ENCODE results near the gene CLEC7A. TPM values are rescaled to one million over a fixed set of nuclear protein-coding genes. Genes with fewer than 3 reads are reported as not detected.

The CLEC7A gene
- total RNA-seq, 2 donors from 2014 or later = not detected

DNA sequence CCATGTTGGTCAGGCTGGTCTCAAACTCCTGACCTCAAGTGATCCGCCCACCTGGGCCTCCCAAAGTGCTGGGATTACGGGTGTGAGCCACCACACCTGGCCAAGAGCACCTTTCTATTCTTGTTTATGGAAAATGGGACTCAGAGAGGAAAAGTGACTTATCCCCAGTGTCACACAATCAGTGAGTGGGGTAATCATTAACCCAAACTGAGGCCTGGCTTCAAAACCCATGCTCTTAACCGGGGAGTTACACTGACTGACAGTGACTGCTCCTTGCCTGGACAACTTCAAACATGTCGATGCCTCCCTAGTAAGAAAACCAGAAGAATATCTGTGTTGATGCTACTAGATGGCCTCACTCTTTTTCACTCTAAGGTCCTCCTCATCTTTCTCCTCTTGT lies 7.3 kb downstream of the CLEC7A start:
- Histone ChIP-seq H3K4me1 (ENCODE audit: control insufficient read depth, insufficient read depth, low read length) (peaks cover 6% of the 10 kb centered on the region), H3K9me3 (ENCODE audit: control insufficient read depth, low read length) (no peaks in the 10 kb centered on the region), H3K9ac (ENCODE audit: extremely low read depth, low read length, poor library complexity, severe bottlenecking) (no peak overlapping the region), H3K27me3 (ENCODE audit: control insufficient read depth, insufficient read depth, low read length, poor library complexity, severe bottlenecking) (no peaks in the 10 kb centered on the region), H3K27ac (ENCODE audit: low read depth, low read length) (no peak overlapping the region), H3K4me3 (ENCODE audit: low read length) (no peak overlapping the region), H3K36me3 (ENCODE audit: control insufficient read depth, insufficient read depth, low read length) (no peaks in the 10 kb centered on the region)
- peaks cover 7% of the 10 kb centered on the region for H3K9me3 Mint-ChIP-seq
- no peaks in the 10 kb centered on the region for H3K27me3 Mint-ChIP-seq (ENCODE audit: insufficient read depth)
- TF ChIP-seq, protein P1, sequence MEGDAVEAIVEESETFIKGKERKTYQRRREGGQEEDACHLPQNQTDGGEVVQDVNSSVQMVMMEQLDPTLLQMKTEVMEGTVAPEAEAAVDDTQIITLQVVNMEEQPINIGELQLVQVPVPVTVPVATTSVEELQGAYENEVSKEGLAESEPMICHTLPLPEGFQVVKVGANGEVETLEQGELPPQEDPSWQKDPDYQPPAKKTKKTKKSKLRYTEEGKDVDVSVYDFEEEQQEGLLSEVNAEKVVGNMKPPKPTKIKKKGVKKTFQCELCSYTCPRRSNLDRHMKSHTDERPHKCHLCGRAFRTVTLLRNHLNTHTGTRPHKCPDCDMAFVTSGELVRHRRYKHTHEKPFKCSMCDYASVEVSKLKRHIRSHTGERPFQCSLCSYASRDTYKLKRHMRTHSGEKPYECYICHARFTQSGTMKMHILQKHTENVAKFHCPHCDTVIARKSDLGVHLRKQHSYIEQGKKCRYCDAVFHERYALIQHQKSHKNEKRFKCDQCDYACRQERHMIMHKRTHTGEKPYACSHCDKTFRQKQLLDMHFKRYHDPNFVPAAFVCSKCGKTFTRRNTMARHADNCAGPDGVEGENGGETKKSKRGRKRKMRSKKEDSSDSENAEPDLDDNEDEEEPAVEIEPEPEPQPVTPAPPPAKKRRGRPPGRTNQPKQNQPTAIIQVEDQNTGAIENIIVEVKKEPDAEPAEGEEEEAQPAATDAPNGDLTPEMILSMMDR (conservative IDR thresholded peaks at IDR 0.05) = no peak
- peaks cover 10% of the 10 kb centered on the region for H3K4me1 Mint-ChIP-seq
- no peak overlapping the region for H3K4me3 Mint-ChIP-seq
- H3K36me3 Mint-ChIP-seq (ENCODE audit: low read depth) = peaks cover 3% of the 10 kb centered on the region
- 83 to 86% methylated on average over 4 of the region's 4 CpGs for WGBS, 2 experiments (ENCODE audit: insufficient coverage in 1 of 2, insufficient read length in 1 of 2)
- H3K27ac Mint-ChIP-seq = no peak overlapping the region
- no peak for DNase-seq

GRCh38 chr12:10121278-10121677 lies 8.7 kb downstream of the CLEC7A start:
- Mint-ChIP-seq H3K4me3 (no peak overlapping the region), H3K4me1 (peaks cover 10% of the 10 kb centered on the region), H3K36me3 (ENCODE audit: low read depth) (peaks cover 3% of the 10 kb centered on the region), H3K27ac (no peak overlapping the region), H3K27me3 (ENCODE audit: insufficient read depth) (no peaks in the 10 kb centered on the region), H3K9me3 (peaks cover 7% of the 10 kb centered on the region)
- no peaks in the 10 kb centered on the region for H3K27me3 ChIP-seq (ENCODE audit: control insufficient read depth, insufficient read depth, low read length, poor library complexity, severe bottlenecking)
- peaks cover 3% of the 10 kb centered on the region for H3K4me1 ChIP-seq (ENCODE audit: control insufficient read depth, insufficient read depth, low read length)
- no peaks in the 10 kb centered on the region for H3K36me3 ChIP-seq (ENCODE audit: control insufficient read depth, insufficient read depth, low read length)
- no peak overlapping the region for H3K27ac ChIP-seq (ENCODE audit: low read depth, low read length)
- TF ChIP-seq, protein P1 (conservative IDR thresholded peaks at IDR 0.05) = no peak
- no peak overlapping the region for H3K4me3 ChIP-seq (ENCODE audit: low read length)
- no peaks in the 10 kb centered on the region for H3K9me3 ChIP-seq (ENCODE audit: control insufficient read depth, low read length)
- 87 to 90% methylated on average over 5 to 6 of the region's 7 CpGs for WGBS, 2 experiments (ENCODE audit: insufficient coverage in 1 of 2, insufficient read length in 1 of 2)
- no peak for DNase-seq
- no peak overlapping the region for H3K9ac ChIP-seq (ENCODE audit: extremely low read depth, low read length, poor library complexity, severe bottlenecking)

DNA sequence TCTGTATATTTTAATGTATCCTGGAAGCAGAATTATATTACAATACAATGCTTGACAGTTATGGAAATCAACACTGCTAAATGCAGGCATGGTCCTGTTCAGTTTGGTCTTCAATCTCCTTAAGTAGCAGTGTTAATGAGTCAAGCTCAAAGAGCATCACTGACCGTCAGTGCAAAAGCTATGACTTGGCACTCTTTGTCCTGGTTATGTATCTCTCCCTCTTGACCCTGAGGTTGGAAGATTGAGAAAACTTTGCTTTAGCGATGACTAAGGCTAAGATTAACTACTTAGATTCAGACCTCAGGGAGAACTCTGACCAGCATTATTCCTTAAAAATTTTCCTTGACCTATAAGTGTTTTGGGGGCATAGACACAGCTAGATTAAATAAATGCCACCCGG lies 10.9 kb downstream of the CLEC7A start:
- DNase-seq = no peak
- Histone ChIP-seq H3K27me3 (ENCODE audit: control insufficient read depth, insufficient read depth, low read length, poor library complexity, severe bottlenecking) (no peaks in the 10 kb centered on the region), H3K4me1 (ENCODE audit: control insufficient read depth, insufficient read depth, low read length) (no peaks in the 10 kb centered on the region), H3K4me3 (ENCODE audit: low read length) (no peak overlapping the region), H3K9me3 (ENCODE audit: control insufficient read depth, low read length) (no peaks in the 10 kb centered on the region), H3K36me3 (ENCODE audit: control insufficient read depth, insufficient read depth, low read length) (no peaks in the 10 kb centered on the region), H3K27ac (ENCODE audit: low read depth, low read length) (no peak overlapping the region), H3K9ac (ENCODE audit: extremely low read depth, low read length, poor library complexity, severe bottlenecking) (no peak overlapping the region)
- H3K27me3 Mint-ChIP-seq (ENCODE audit: insufficient read depth) = no peaks in the 10 kb centered on the region
- WGBS, 2 experiments (ENCODE audit: insufficient coverage in 1 of 2, insufficient read length in 1 of 2) = 88% methylated on average over 3 of the region's 3 CpGs; no CpG with 5 or more reads in 1 of the 2 experiments
- H3K27ac Mint-ChIP-seq = no peak overlapping the region
- H3K4me1 Mint-ChIP-seq = no peaks in the 10 kb centered on the region
- no peak overlapping the region for H3K4me3 Mint-ChIP-seq
- peaks cover 7% of the 10 kb centered on the region for H3K9me3 Mint-ChIP-seq
- TF ChIP-seq, protein P1 (conservative IDR thresholded peaks at IDR 0.05) = no peak
- H3K36me3 Mint-ChIP-seq (ENCODE audit: low read depth) = peaks cover 3% of the 10 kb centered on the region

Measured in endodermal cell (in vitro differentiated cells).